ENCODE results near the gene PHF20. TPM values are rescaled to one million over a fixed set of nuclear protein-coding genes. Genes with fewer than 3 reads are reported as not detected.
A peak's percentile ranks its signal among the peaks of the same experiment; 100 is the strongest.

The PHF20 gene
- total and polyA plus RNA-seq, 2 of the 13 experiments (the other 11 are each of a cell fraction or from before 2014, with no cell fraction given) = 22.8 to 34.1 TPM

- in situ Hi-C loops (cut with HindIII; ENCODE audit: extremely low pct_ligation_motif_present, low pct_unique_long_range_greater_than_20kb) (loop anchor here (5.0 kb wide), 1 partner anchor 143 kb away; no protein-coding TSS in a partner anchor), intact Hi-C loops (cut with micrococcal nuclease; ENCODE audit: unreplicated experiment) (loop anchor here (5.0 kb wide), 1 partner anchor 122 kb away; the partner anchor contains the start of gene SPAG4)
- Histone ChIP-seq H3K4me1 (ENCODE audit: insufficient read depth, low read length) (peaks cover 75% of the 10 kb centered on the region), H3K4me2 (ENCODE audit: low read depth, low read length) (peak overlapping the region; percentile 98), H3K9ac (ENCODE audit: insufficient read depth, low read depth, low read length) (peak overlapping the region; percentile 100; the same call in 1 of the 2 replicates), H3K79me2 (ENCODE audit: insufficient read depth, low read length) (peaks cover 84% of the 10 kb centered on the region), H4K20me1 (ENCODE audit: insufficient read depth, low read length) (peaks cover 71% of the 10 kb centered on the region), H3K27ac (ENCODE audit: extremely low read length, insufficient read depth, low read length) (no peak overlapping the region), H3K27me3 (ENCODE audit: control insufficient read depth in 1 of 2, insufficient read depth in 2 of 2, low read length in 2 of 2) (no peaks in the 10 kb centered on the region; a peak in 1 of 5 replicates), H2AFZ (ENCODE audit: low read length) (no peak overlapping the region), H3K36me3 (replicated peaks in 1 of 2; ENCODE audit: control insufficient read depth in 1 of 2, insufficient read depth in 2 of 2, low read length in 2 of 2) (peaks cover 20 to 54% of the 10 kb centered on the region in 2 experiments), H3K4me3 (replicated peaks in 1 of 3; ENCODE audit: insufficient read depth in 1 of 3, low read depth in 2 of 3, low read length in 3 of 3) (peak overlapping the region; percentile 90 to 92 (median 91)), H3K9me3 (ENCODE audit: low read length) (no peaks in the 10 kb centered on the region)
- 74% methylated on average over 7 of the region's 7 CpGs for WGBS (ENCODE audit: low lambda C conversion rate)
- FAIRE-seq (no peak), DNase-seq (ENCODE audit: low spot score) (peak; percentile 57), ATAC-seq (no peak)
- ChIA-PET CTCF (ENCODE audit: low intra/inter-chr PET ratio, low total read pairs) (no interaction called here), POLR2A (interaction anchor here (0.8 to 8.6 kb wide), 12 partner anchors 9 to 273 kb away, joined by 3 to 211 read pairs (median 4); partner anchors contain the start of genes CPNE1, NFS1, PHF20 and RBM12)
- BruUV-seq (replicated peaks) = no TSS peak
- TF ChIP-seq POLR2A (IDR thresholded peaks at IDR 0.05; ENCODE audit: insufficient read depth in 1 of 2, low read depth in 2 of 2, low read length in 2 of 2) (peak in 1 of 2 experiments; percentile 65; a peak in 2 of 4 replicates), IKZF4 (CRISPR knock-in tag; IDR thresholded peaks at IDR 0.05; ENCODE audit: borderline replicate concordance, low read depth, not compliant biosample characterization) (no peak), TARDBP (CRISPR knock-in tag; IDR thresholded peaks at IDR 0.05) (no peak), TEAD2 (CRISPR knock-in tag; IDR thresholded peaks at IDR 0.05) (no peak), AFF4 (CRISPR knock-in tag; IDR thresholded peaks at IDR 0.05) (no peak), KDM4B (CRISPR knock-in tag; IDR thresholded peaks at IDR 0.05) (no peak), ZFP82 (CRISPR knock-in tag; IDR thresholded peaks at IDR 0.05; ENCODE audit: borderline replicate concordance) (peak; percentile 82), STAT5B (CRISPR knock-in tag; IDR thresholded peaks at IDR 0.05) (no peak), SRSF9 (IDR thresholded peaks at IDR 0.05; ENCODE audit: borderline replicate concordance, insufficient read depth, low read depth, low read length, poor library complexity, severe bottlenecking) (no peak), NCOR1 (IDR thresholded peaks at IDR 0.05; ENCODE audit: borderline replicate concordance, low read length) (peak; percentile 49; the same call in 1 of the 2 replicates), FOSL1 (CRISPR knock-in tag; IDR thresholded peaks at IDR 0.05; ENCODE audit: borderline replicate concordance) (no peak), THRA (CRISPR knock-in tag; IDR thresholded peaks at IDR 0.05; ENCODE audit: borderline replicate concordance) (no peak), ZBTB33 (CRISPR knock-in tag; IDR thresholded peaks at IDR 0.05) (0 out of 2 replicates have a peak, but pooled peaks have one; percentile 37), PHF5A (CRISPR knock-in tag; IDR thresholded peaks at IDR 0.05; ENCODE audit: low read depth, unreplicated experiment) (peak; percentile 11), SAP130 (CRISPR knock-in tag; IDR thresholded peaks at IDR 0.05; ENCODE audit: low read depth) (peak; percentile 68; the same call in 1 of the 2 replicates), RBFOX2 (IDR thresholded peaks at IDR 0.05; ENCODE audit: low read depth, low read length) (0 out of 2 replicates have a peak, but pooled peaks have one; percentile 1)
Measured at GRCh38 chr20:35739294-35740163, 32.3 kb upstream of the PHF20 start.
